Smooth muscle cell (in vitro differentiated cells): ENCODE results near the gene WIPF3. TPM values are rescaled to one million over a fixed set of nuclear protein-coding genes. Genes with fewer than 3 reads are reported as not detected.

Source experiments
- DNase-seq: peaks from one replicate; lab custom pipeline; 2025; ENCODE audit not compliant: unreplicated experiment; lab: John Stamatoyannopoulos, UW
- H2AFZ ChIP-seq: fragments of 200-600 bp; sonication (generic); 2 replicates; pipeline ENCODE4 v1.6.0; 2016; ENCODE audit warnings: antibody characterized with exemption, low read depth, mild to moderate bottlenecking
- H3F3A ChIP-seq: fragments of 200-600 bp; sonication (generic); 2 replicates; pipeline ENCODE4 v1.6.0; 2017; ENCODE audit warnings: antibody characterized with exemption, low read depth
- H3K27ac ChIP-seq: fragments of 200-600 bp; sonication (generic); 2 replicates; pipeline ENCODE4 v1.5.1; 2016; ENCODE audit warnings: low read depth, mild to moderate bottlenecking
- H3K27me3 ChIP-seq: fragments of 200-600 bp; sonication (generic); 2 replicates; pipeline ENCODE4 v1.6.1; 2016; ENCODE audit warnings: low read depth, mild to moderate bottlenecking
- H3K36me3 ChIP-seq: fragments of 200-600 bp; sonication (generic); 2 replicates; pipeline ENCODE4 v1.5.1; 2016; ENCODE audit warnings: low read depth
- H3K4me1 ChIP-seq: fragments of 200-600 bp; sonication (generic); 2 replicates; pipeline ENCODE4 v1.5.1; 2016; ENCODE audit warnings: low read depth
- H3K4me2 ChIP-seq: fragments of 200-600 bp; sonication (generic); 2 replicates; pipeline ENCODE4 v1.6.0; 2016; ENCODE audit warnings: mild to moderate bottlenecking
- H3K4me3 ChIP-seq: fragments of 200-600 bp; sonication (generic); 2 replicates; pipeline ENCODE4 v1.5.1; 2016; ENCODE audit warnings: mild to moderate bottlenecking
- H3K79me2 ChIP-seq: fragments of 200-600 bp; sonication (generic); 2 replicates; pipeline ENCODE4 v1.6.0; 2016; ENCODE audit warnings: low read depth, mild to moderate bottlenecking
- H3K9ac ChIP-seq: fragments of 200-600 bp; sonication (generic); 2 replicates; pipeline ENCODE4 v1.6.0; 2016; ENCODE audit warnings: low read depth
- H3K9me3 ChIP-seq: fragments of 200-600 bp; sonication (generic); replicated peaks from 2 replicates; pipeline ENCODE4 v1.5.1; 2016; ENCODE audit warnings: low read depth
- H4K20me1 ChIP-seq: fragments of 200-600 bp; sonication (generic); 2 replicates; pipeline ENCODE4 v1.6.0; 2016; ENCODE audit warnings: low read depth
- WGBS: methylation state at CpG from one replicate; pipeline ENCODE4 v1.1.7; 2016; ENCODE audit warnings: low lambda C conversion rate; 5-methylcytosine and 5-hydroxymethylcytosine counted together
- polyA plus RNA-seq: library from polyadenylated mRNA; unstranded; fragments of >200 nt; fragmentation: Nextera tagmentation; extraction: Ambion mirVana; gene quantifications from 2 replicates; pipeline ENCODE4 v1.2.1, GENCODE V29; 2016
- total RNA-seq: library from RNA; depleted of rRNA; stranded (reverse); fragments of >200 nt; gene quantifications from 2 replicates; pipeline ENCODE4 v1.2.3, GENCODE V29; 2014
- TF ChIP-seq, protein P1 (sequence below): fragments of 200-600 bp; sonication (generic); IDR thresholded peaks from 2 replicates; pipeline ENCODE4 v1.5.1; 2017; ENCODE audit warnings: borderline replicate concordance, mild to moderate bottlenecking, antibody characterized with exemption; ENCODE audit not compliant: insufficient read depth, poor library complexity, severe bottlenecking

The WIPF3 gene
- total and polyA plus RNA-seq, 2 experiments from 2014 or later = 0.22 TPM; not detected in 1

DNA sequence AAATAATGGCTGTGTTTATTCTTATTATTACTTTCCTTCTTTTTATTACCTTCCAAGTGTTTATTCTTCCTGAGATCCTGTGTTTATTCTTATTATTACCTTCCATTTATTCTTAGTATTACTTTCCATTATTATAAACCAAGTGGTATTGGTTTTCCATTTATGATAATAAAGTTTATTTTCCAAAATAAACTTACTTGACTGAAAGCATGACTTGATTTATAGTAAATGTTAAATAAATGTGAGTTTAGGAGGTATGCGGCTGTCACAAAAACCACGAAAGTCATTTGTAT is 20.2 kb downstream of the WIPF3 start:
- Histone ChIP-seq H3K4me2 (no peak overlapping the region), H3K4me1 (no peaks in the 10 kb centered on the region), H3K79me2 (no peaks in the 10 kb centered on the region), H3K9ac (no peak overlapping the region), H3K4me3 (no peak overlapping the region), H3F3A (no peaks in the 10 kb centered on the region), H3K27ac (no peak overlapping the region), H3K27me3 (no peaks in the 10 kb centered on the region), H3K9me3 (no peaks in the 10 kb centered on the region), H4K20me1 (no peaks in the 10 kb centered on the region), H2AFZ (no peak overlapping the region), H3K36me3 (no peaks in the 10 kb centered on the region)
- DNase-seq = no peak
- TF ChIP-seq, protein P1, sequence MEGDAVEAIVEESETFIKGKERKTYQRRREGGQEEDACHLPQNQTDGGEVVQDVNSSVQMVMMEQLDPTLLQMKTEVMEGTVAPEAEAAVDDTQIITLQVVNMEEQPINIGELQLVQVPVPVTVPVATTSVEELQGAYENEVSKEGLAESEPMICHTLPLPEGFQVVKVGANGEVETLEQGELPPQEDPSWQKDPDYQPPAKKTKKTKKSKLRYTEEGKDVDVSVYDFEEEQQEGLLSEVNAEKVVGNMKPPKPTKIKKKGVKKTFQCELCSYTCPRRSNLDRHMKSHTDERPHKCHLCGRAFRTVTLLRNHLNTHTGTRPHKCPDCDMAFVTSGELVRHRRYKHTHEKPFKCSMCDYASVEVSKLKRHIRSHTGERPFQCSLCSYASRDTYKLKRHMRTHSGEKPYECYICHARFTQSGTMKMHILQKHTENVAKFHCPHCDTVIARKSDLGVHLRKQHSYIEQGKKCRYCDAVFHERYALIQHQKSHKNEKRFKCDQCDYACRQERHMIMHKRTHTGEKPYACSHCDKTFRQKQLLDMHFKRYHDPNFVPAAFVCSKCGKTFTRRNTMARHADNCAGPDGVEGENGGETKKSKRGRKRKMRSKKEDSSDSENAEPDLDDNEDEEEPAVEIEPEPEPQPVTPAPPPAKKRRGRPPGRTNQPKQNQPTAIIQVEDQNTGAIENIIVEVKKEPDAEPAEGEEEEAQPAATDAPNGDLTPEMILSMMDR = no peak
- WGBS = 95% methylated on average over 2 of the region's 2 CpGs

DNA sequence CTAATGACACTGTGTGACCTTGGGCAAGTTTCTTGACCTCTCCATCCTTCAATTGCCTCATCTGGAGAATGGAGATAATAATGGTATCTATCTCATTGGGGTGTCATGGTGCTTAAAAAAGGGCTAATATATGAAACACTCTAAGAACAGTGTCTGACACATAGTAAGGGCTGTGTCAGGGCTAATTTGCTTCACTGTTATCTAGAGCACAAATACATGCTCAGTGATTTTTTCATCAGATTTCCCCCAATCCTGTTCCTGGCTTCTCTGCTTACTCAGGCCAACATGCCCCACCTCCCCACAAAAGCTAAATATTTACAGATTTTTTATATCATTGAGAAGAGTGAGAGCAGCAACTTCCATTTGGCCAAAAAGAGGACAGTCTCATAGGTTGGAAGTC is 20.6 kb downstream of the WIPF3 start:
- H3K9me3 ChIP-seq = no peaks in the 10 kb centered on the region
- H3K79me2 ChIP-seq = no peaks in the 10 kb centered on the region
- no peak for DNase-seq
- no peak overlapping the region for H3K9ac ChIP-seq
- no peak overlapping the region for H3K4me2 ChIP-seq
- no peak overlapping the region for H3K27ac ChIP-seq
- TF ChIP-seq, protein P1 = no peak
- no peaks in the 10 kb centered on the region for H3F3A ChIP-seq
- H3K27me3 ChIP-seq = no peaks in the 10 kb centered on the region
- H3K36me3 ChIP-seq = no peaks in the 10 kb centered on the region
- no peak overlapping the region for H2AFZ ChIP-seq
- H4K20me1 ChIP-seq = no peaks in the 10 kb centered on the region
- no peaks in the 10 kb centered on the region for H3K4me1 ChIP-seq
- H3K4me3 ChIP-seq = no peak overlapping the region

DNA sequence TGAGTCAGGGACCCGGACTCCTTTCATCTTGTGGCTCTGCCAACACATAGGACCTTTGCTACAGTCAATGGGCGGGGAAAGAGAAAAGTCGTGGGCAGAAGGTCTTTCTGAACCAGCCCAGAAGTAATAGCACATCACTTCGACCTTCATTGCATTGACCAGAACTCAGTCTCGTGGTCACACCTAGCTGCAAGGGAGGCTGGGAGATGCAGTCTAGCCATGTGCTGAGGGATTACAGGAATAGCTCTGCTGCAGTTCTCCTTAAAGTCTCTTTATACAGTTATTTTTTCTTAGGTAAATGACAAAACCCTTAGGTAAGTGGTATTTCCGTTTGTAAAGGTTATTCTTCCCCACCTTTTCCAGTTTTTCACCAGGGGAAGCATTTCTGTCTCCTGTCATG is 25.4 kb downstream of the WIPF3 start:
- H3K27me3 ChIP-seq = no peaks in the 10 kb centered on the region
- no peaks in the 10 kb centered on the region for H4K20me1 ChIP-seq
- H3K4me1 ChIP-seq = no peaks in the 10 kb centered on the region
- WGBS = 95% methylated on average over 6 of the region's 6 CpGs
- no peak for DNase-seq
- H3K4me2 ChIP-seq = no peak overlapping the region
- no peak overlapping the region for H3K27ac ChIP-seq
- H3K4me3 ChIP-seq = no peak overlapping the region
- H3K36me3 ChIP-seq = no peaks in the 10 kb centered on the region
- H3F3A ChIP-seq = no peaks in the 10 kb centered on the region
- H2AFZ ChIP-seq = no peak overlapping the region
- TF ChIP-seq, protein P1 = no peak
- no peaks in the 10 kb centered on the region for H3K9me3 ChIP-seq
- no peak overlapping the region for H3K9ac ChIP-seq
- H3K79me2 ChIP-seq = no peaks in the 10 kb centered on the region

DNA sequence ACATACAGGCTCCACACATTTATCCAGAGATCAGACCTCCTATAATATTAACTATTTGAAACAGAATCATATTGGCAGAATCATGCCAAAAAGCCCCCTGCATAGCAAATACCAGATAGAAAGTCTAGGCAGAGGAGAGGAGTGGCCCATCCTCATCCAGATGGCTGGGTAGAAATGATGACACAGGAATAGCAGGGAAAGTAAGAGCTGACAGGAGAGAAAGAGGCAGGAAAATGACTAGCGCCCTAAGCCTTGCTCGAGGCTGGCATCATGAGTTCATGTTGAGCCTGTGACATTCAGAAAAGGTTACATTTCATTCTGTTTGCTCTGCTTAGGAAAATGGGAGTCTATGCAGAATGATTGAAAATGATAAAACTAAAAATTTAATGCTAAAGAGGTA is 27.6 kb downstream of the WIPF3 start:
- no peaks in the 10 kb centered on the region for H3K79me2 ChIP-seq
- no peaks in the 10 kb centered on the region for H4K20me1 ChIP-seq
- H3F3A ChIP-seq = no peaks in the 10 kb centered on the region
- H3K4me3 ChIP-seq = no peak overlapping the region
- no peak overlapping the region for H3K9ac ChIP-seq
- H2AFZ ChIP-seq = no peak overlapping the region
- DNase-seq = no peak
- H3K27ac ChIP-seq = no peak overlapping the region
- 92% methylated on average over 2 of the region's 2 CpGs for WGBS
- no peaks in the 10 kb centered on the region for H3K27me3 ChIP-seq
- TF ChIP-seq, protein P1 = no peak
- H3K4me2 ChIP-seq = no peak overlapping the region
- no peaks in the 10 kb centered on the region for H3K36me3 ChIP-seq
- no peaks in the 10 kb centered on the region for H3K4me1 ChIP-seq
- no peaks in the 10 kb centered on the region for H3K9me3 ChIP-seq
